Fibroblast of lung (primary cell): ENCODE data around the gene PHRF1. TPM values are rescaled to one million over a fixed set of nuclear protein-coding genes. Genes with fewer than 3 reads are reported as not detected.

Experiments used
- DNase-seq, 2 donors: peaks; one replicate each; pipeline versions ENCODE4 v3.0.0 to v3.0.0-alpha.2; 2010; ENCODE audit warnings: low read depth in 2 of 2
- H2AFZ ChIP-seq: 2 replicates; pipeline ENCODE4 v1.5.1; 2012; ENCODE audit warnings: low read length, control low read depth, inconsistent platforms
- H3K27ac ChIP-seq: 2 replicates; pipeline ENCODE4 v1.5.1; 2011; ENCODE audit warnings: low read length, control low read depth; ENCODE audit not compliant: insufficient read depth
- H3K27me3 ChIP-seq: 2 replicates; pipeline ENCODE4 v1.5.1; 2011; ENCODE audit warnings: mild to moderate bottlenecking, low read length; ENCODE audit not compliant: control insufficient read depth, insufficient read depth
- H3K36me3 ChIP-seq: 2 replicates; pipeline ENCODE4 v1.5.1; 2011; ENCODE audit warnings: low read length; ENCODE audit not compliant: control insufficient read depth, insufficient read depth
- H3K4me1 ChIP-seq: 2 replicates; pipeline ENCODE4 v1.5.1; 2011; ENCODE audit warnings: low read length; ENCODE audit not compliant: control insufficient read depth, insufficient read depth; ENCODE audit errors: extremely low read depth
- H3K4me2 ChIP-seq: 2 replicates; pipeline ENCODE4 v1.5.1; 2011; ENCODE audit warnings: low read length, control low read depth; ENCODE audit not compliant: insufficient read depth; ENCODE audit errors: extremely low read depth
- H3K4me3 ChIP-seq, 4 experiments: fragments of 200-600 bp in 1 of 4; sonication (generic) in 1 of 4; replicated peaks in 1 of 4; 2 replicates each; pipeline ENCODE4 v1.5.1; 2011 to 2016; ENCODE audit warnings: low read length in 4 of 4, low read depth in 3 of 4, mild to moderate bottlenecking in 3 of 4, control low read depth in 2 of 4, inconsistent platforms in 1 of 4, mixed read lengths in 1 of 4; ENCODE audit not compliant: insufficient read depth in 1 of 4; ENCODE audit errors: control extremely low read depth in 1 of 4
- H3K79me2 ChIP-seq: 2 replicates; pipeline ENCODE4 v1.5.1; 2012; ENCODE audit warnings: mild to moderate bottlenecking, low read length, inconsistent platforms; ENCODE audit not compliant: control insufficient read depth, insufficient read depth
- H3K9ac ChIP-seq: 2 replicates; pipeline ENCODE4 v1.5.1; 2011; ENCODE audit warnings: mild to moderate bottlenecking, low read length, control low read depth; ENCODE audit not compliant: insufficient read depth
- H3K9me3 ChIP-seq: 2 replicates; pipeline ENCODE4 v1.5.1; 2012; ENCODE audit warnings: low read depth, low read length; ENCODE audit not compliant: control insufficient read depth, insufficient read depth
- H4K20me1 ChIP-seq: 2 replicates; pipeline ENCODE4 v1.5.1; 2011; ENCODE audit warnings: low read length; ENCODE audit not compliant: control insufficient read depth, insufficient read depth; ENCODE audit errors: extremely low read depth
- EZH2 ChIP-seq: IDR thresholded peaks from 2 replicates; pipeline ENCODE4 v1.5.1; 2012; ENCODE audit warnings: low read length, control low read depth, mild to moderate bottlenecking; ENCODE audit errors: missing control alignments
- polyA minus RNA-seq: library from RNA; depleted of rRNA, polyadenylated mRNA; stranded (reverse); fragments of >200 nt; gene quantifications from 2 replicates; pipeline ENCODE4 v1.2.3, GENCODE V29; 2011; ENCODE audit warnings: low replicate concordance
- polyA plus RNA-seq, 2 donors: library from polyadenylated mRNA; depleted of rRNA in 1 of 2; stranded (reverse) in 1 of 2; unstranded in 1 of 2; fragments of >200 nt; gene quantifications; 2 replicates each; pipeline ENCODE4 v1.2.1, GENCODE V29; 2011 to 2012; ENCODE audit warnings: missing spikeins in 1 of 2
- total RNA-seq: library from RNA; depleted of rRNA; stranded (reverse); fragments of >200 nt; gene quantifications from 2 replicates; pipeline ENCODE4 v1.2.1, GENCODE V29; 2014
- TF ChIP-seq, protein P1 (sequence below), 2 donors: IDR thresholded peaks in 1 of 2; conservative IDR thresholded peaks in 1 of 2; 1 replicate in 1 of 2; 2 replicates in 1 of 2; pipeline ENCODE4 v1.5.1; 2011 to 2012; ENCODE audit warnings: low read length in 2 of 2, control low read depth in 1 of 2, inconsistent platforms in 1 of 2, low read depth in 1 of 2, mild to moderate bottlenecking in 1 of 2

The PHRF1 gene, protein sequence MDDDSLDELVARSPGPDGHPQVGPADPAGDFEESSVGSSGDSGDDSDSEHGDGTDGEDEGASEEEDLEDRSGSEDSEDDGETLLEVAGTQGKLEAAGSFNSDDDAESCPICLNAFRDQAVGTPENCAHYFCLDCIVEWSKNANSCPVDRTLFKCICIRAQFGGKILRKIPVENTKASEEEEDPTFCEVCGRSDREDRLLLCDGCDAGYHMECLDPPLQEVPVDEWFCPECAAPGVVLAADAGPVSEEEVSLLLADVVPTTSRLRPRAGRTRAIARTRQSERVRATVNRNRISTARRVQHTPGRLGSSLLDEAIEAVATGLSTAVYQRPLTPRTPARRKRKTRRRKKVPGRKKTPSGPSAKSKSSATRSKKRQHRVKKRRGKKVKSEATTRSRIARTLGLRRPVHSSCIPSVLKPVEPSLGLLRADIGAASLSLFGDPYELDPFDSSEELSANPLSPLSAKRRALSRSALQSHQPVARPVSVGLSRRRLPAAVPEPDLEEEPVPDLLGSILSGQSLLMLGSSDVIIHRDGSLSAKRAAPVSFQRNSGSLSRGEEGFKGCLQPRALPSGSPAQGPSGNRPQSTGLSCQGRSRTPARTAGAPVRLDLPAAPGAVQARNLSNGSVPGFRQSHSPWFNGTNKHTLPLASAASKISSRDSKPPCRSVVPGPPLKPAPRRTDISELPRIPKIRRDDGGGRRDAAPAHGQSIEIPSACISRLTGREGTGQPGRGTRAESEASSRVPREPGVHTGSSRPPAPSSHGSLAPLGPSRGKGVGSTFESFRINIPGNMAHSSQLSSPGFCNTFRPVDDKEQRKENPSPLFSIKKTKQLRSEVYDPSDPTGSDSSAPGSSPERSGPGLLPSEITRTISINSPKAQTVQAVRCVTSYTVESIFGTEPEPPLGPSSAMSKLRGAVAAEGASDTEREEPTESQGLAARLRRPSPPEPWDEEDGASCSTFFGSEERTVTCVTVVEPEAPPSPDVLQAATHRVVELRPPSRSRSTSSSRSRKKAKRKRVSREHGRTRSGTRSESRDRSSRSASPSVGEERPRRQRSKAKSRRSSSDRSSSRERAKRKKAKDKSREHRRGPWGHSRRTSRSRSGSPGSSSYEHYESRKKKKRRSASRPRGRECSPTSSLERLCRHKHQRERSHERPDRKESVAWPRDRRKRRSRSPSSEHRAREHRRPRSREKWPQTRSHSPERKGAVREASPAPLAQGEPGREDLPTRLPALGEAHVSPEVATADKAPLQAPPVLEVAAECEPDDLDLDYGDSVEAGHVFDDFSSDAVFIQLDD (N-terminal part only)
- total RNA-seq (16.8 and 18.7 TPM in 2 replicates), polyA plus RNA-seq (5.9 and 9.7 TPM in 2 replicates), polyA minus RNA-seq (12.8 and 20.2 TPM in 2 replicates)
- polyA plus RNA-seq (2012): 11.2 and 16.3 TPM in 2 replicates

GRCh38 chr11:575996-576768, at the start of gene PHRF1:
Gene PHRF1, plus strand, starts transcription at chr11:576470. Its CDS starts 5,043 bp downstream, at chr11:581513.
- peak within 1 kb of the TSS; percentile 76 to 96 (median 95) for H3K4me3 ChIP-seq
- peak within 1 kb of the TSS; percentile 97 for H2AFZ ChIP-seq
- H3K79me2 ChIP-seq: peaks cover 44% of the 10 kb centered on the region
- no peaks in the 10 kb centered on the region for H3K27me3 ChIP-seq
- H3K27ac ChIP-seq: peak within 1 kb of the TSS; percentile 99
- peak within 1 kb of the TSS; percentile 98 for H3K9ac ChIP-seq
- H3K9me3 ChIP-seq: no peaks in the 10 kb centered on the region
- TF ChIP-seq, protein P1, sequence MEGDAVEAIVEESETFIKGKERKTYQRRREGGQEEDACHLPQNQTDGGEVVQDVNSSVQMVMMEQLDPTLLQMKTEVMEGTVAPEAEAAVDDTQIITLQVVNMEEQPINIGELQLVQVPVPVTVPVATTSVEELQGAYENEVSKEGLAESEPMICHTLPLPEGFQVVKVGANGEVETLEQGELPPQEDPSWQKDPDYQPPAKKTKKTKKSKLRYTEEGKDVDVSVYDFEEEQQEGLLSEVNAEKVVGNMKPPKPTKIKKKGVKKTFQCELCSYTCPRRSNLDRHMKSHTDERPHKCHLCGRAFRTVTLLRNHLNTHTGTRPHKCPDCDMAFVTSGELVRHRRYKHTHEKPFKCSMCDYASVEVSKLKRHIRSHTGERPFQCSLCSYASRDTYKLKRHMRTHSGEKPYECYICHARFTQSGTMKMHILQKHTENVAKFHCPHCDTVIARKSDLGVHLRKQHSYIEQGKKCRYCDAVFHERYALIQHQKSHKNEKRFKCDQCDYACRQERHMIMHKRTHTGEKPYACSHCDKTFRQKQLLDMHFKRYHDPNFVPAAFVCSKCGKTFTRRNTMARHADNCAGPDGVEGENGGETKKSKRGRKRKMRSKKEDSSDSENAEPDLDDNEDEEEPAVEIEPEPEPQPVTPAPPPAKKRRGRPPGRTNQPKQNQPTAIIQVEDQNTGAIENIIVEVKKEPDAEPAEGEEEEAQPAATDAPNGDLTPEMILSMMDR (conservative IDR thresholded peaks at IDR 0.05 in 1 of 2, IDR thresholded peaks at IDR 0.05 in 1 of 2; ENCODE audit: low read depth in 1 of 2, low read length in 2 of 2): no peak
- TF ChIP-seq EZH2: no peak
- H4K20me1 ChIP-seq: no peaks in the 10 kb centered on the region
- H3K4me1 ChIP-seq: peaks cover 3% of the 10 kb centered on the region
- H3K36me3 ChIP-seq: peaks cover 3% of the 10 kb centered on the region
- DNase-seq: peak; percentile 93 to 96
- peak within 1 kb of the TSS; percentile 97 for H3K4me2 ChIP-seq

DNA sequence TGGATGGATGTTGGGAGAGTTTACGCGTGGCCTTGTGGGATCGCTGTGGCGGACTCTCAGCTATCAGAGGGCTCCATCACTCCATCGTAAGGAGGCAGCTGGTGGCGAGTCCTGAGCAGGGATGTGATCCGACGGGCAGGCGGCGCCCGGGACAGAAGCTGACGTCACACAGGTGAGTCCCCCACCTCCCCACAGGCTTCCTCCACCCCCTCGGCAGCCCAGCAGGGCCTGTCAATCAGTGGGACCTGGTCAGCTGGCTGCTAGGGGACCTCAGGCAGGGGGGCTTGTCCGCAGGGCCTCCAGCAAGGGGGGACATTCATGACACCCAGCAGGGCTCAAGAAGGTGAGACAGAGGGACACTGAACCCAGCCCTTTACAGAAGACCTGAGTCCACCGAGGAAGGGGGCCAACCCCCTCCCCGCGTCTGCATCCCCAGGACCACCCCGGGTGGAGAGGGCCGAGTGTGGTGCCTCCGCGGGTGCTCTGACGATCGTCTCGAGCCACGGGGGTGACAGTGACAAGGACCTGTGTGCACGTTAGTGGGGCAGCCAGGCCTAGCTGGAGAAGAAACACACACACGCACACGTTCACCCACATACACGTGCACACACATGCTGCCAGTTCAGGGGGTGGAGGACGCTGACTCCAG, 48.0 kb upstream of the PHRF1 start:
- Histone ChIP-seq H3K36me3 (peaks cover 11% of the 10 kb centered on the region), H3K79me2 (no peaks in the 10 kb centered on the region)

More for the DNA sequence above, 48.0 kb upstream of the PHRF1 start:
- Histone ChIP-seq H3K27me3 (no peaks in the 10 kb centered on the region), H4K20me1 (no peaks in the 10 kb centered on the region), H3K4me2 (no peak overlapping the region), H3K9ac (no peak overlapping the region), H3K27ac (no peak overlapping the region), H3K4me3 (no peak overlapping the region), H2AFZ (no peak overlapping the region), H3K9me3 (no peaks in the 10 kb centered on the region), H3K4me1 (no peaks in the 10 kb centered on the region)
- DNase-seq: no peak
- TF ChIP-seq, protein P1 (conservative IDR thresholded peaks at IDR 0.05 in 1 of 2, IDR thresholded peaks at IDR 0.05 in 1 of 2; ENCODE audit: low read depth in 1 of 2, low read length in 2 of 2): no peak
- TF ChIP-seq EZH2: no peak
